ENCODE results near the gene ZGPAT. TPM values are rescaled to one million over a fixed set of nuclear protein-coding genes. Genes with fewer than 3 reads are reported as not detected.

Gene ZGPAT
- total and polyA plus RNA-seq, 10 of the 15 experiments (the other 5 are each of a cell fraction or from before 2014, with no cell fraction given): 0.58 to 52.9 (median 18.0) TPM

- ATAC-seq: no peak
- Histone ChIP-seq H3K4me3 (no peak overlapping the region), H3K27me3 (replicated peaks in 1 of 2; ENCODE audit: control insufficient read depth in 2 of 2, insufficient read depth in 2 of 2, low read length in 1 of 2) (no peaks in the 10 kb centered on the region), H3K79me2 (ENCODE audit: control insufficient read depth, insufficient read depth, low read length) (no peaks in the 10 kb centered on the region), H3K4me2 (ENCODE audit: control insufficient read depth, insufficient read depth) (no peak overlapping the region), H2AFZ (ENCODE audit: control insufficient read depth, low read depth, low read length) (no peak overlapping the region), H4K20me1 (ENCODE audit: control insufficient read depth, insufficient read depth) (no peaks in the 10 kb centered on the region), H3K27ac (ENCODE audit: control insufficient read depth, insufficient read depth) (no peak overlapping the region), H3K9ac (ENCODE audit: control insufficient read depth, insufficient read depth, low read length) (no peak overlapping the region), H3K4me1 (ENCODE audit: control insufficient read depth, insufficient read depth, low read length) (no peaks in the 10 kb centered on the region), H3K9me3 (replicated peaks; ENCODE audit: control insufficient read depth, insufficient read depth, low read length) (no peaks in the 10 kb centered on the region), H3K36me3 (ENCODE audit: control insufficient read depth in 2 of 2, insufficient read depth in 2 of 2, low read length in 1 of 2) (no peaks in the 10 kb centered on the region)
- FAIRE-seq: no peak
- WGBS (ENCODE audit: insufficient coverage, insufficient replicate concordance, low lambda C conversion rate, missing lambda C conversion rate): 70% methylated on average over 38 of the region's 38 CpGs
- SMC1A ChIA-PET (ENCODE audit: uncharacterized antibody, unreplicated experiment): no interaction called here
- CTCF ChIA-PET: no interaction called here
- in situ Hi-C loops (cut with MboI) (no loop called here), intact Hi-C loops (cut with micrococcal nuclease; ENCODE audit: unreplicated experiment) (no loop called here)
- no TSS peak for BruUV-seq (replicated peaks)
- RAD21 ChIA-PET (ENCODE audit: unreplicated experiment): no interaction called here
- POLR2A ChIA-PET: interaction anchor here (0.6 to 0.7 kb wide), 2 partner anchors 15 to 190 kb away, joined by 4 to 6 read pairs; no protein-coding TSS in a partner anchor
- no peak for DNase-seq (ENCODE audit: low read depth, low spot score)
- no peak for TF ChIP-seq PML (IDR thresholded peaks at IDR 0.05; ENCODE audit: low read length)
Measured at GRCh38 chr20:63766695-63767426, 59.0 kb downstream of the ZGPAT start.

- no peaks in the 10 kb centered on the region for H3K27me3 ChIP-seq (replicated peaks in 1 of 2; ENCODE audit: control insufficient read depth in 2 of 2, insufficient read depth in 2 of 2, low read length in 1 of 2)
- ChIA-PET POLR2A (interaction anchor here (0.7 kb wide), 1 partner anchor 14 kb away, joined by 6 read pairs; no protein-coding TSS in a partner anchor), RAD21 (ENCODE audit: unreplicated experiment) (no interaction called here), CTCF (no interaction called here), SMC1A (ENCODE audit: uncharacterized antibody, unreplicated experiment) (no interaction called here)
- no peaks in the 10 kb centered on the region for H3K9me3 ChIP-seq (replicated peaks; ENCODE audit: control insufficient read depth, insufficient read depth, low read length)
- no peaks in the 10 kb centered on the region for H4K20me1 ChIP-seq (ENCODE audit: control insufficient read depth, insufficient read depth)
- FAIRE-seq (no peak), ATAC-seq (no peak), DNase-seq (ENCODE audit: low read depth, low spot score) (no peak)
- no peak overlapping the region for H3K4me3 ChIP-seq
- H3K4me1 ChIP-seq (ENCODE audit: control insufficient read depth, insufficient read depth, low read length): no peaks in the 10 kb centered on the region
- H3K9ac ChIP-seq (ENCODE audit: control insufficient read depth, insufficient read depth, low read length): no peak overlapping the region
- intact Hi-C loops (cut with micrococcal nuclease; ENCODE audit: unreplicated experiment): no loop called here
- no peak overlapping the region for H2AFZ ChIP-seq (ENCODE audit: control insufficient read depth, low read depth, low read length)
- WGBS (ENCODE audit: insufficient coverage, insufficient replicate concordance, low lambda C conversion rate, missing lambda C conversion rate): 53% methylated on average over 18 of the region's 18 CpGs
- no peak overlapping the region for H3K4me2 ChIP-seq (ENCODE audit: control insufficient read depth, insufficient read depth)
- in situ Hi-C loops (cut with MboI): no loop called here
- H3K27ac ChIP-seq (ENCODE audit: control insufficient read depth, insufficient read depth): no peak overlapping the region
- H3K36me3 ChIP-seq (ENCODE audit: control insufficient read depth in 2 of 2, insufficient read depth in 2 of 2, low read length in 1 of 2): no peaks in the 10 kb centered on the region
- H3K79me2 ChIP-seq (ENCODE audit: control insufficient read depth, insufficient read depth, low read length): no peaks in the 10 kb centered on the region
- TF ChIP-seq SMAD1 (IDR thresholded peaks at IDR 0.05; ENCODE audit: low read depth, partially characterized antibody) (no peak), SPI1 (IDR thresholded peaks at IDR 0.05; ENCODE audit: borderline replicate concordance, insufficient read depth, low read depth, low read length) (no peak)
- BruUV-seq (replicated peaks): no TSS peak
Measured at GRCh38 chr20:63767456-63767855, 59.6 kb downstream of the ZGPAT start.

Measured in GM12878 (cell line).